Stimulated activated CD8-positive, alpha-beta memory T cell treated with anti-CD3 and anti-CD28 coated beads, Interleukin-4, amount 100 ng/mL, for 4 hours (primary cell): Measurements from ENCODE around the gene FAM200A.
A peak's percentile ranks its signal among the peaks of the same experiment; 100 is the strongest.
"Not testable (repeated sequence)": the region's sequence is repeated elsewhere in the genome, so short reads cannot be mapped to it uniquely, and the experiment has no call there.

Source experiments
- DNase-seq, 2 donors: peaks; one replicate each; pipeline ENCODE4 v3.0.0-alpha.2; 2020; ENCODE audit warnings: low read depth in 2 of 2, low spot score in 1 of 2

The FAM200A gene

GRCh38 chr7:99559175-99559915 lies 7.4 kb upstream of the FAM200A start:
- DNase-seq, result no peak

- DNase-seq, result peak; percentile 79 to 87
Measured at GRCh38 chr7:99558306-99559174, 6.6 kb upstream of the FAM200A start, which contains the start of gene ZNF655. Gene ZNF655, plus strand, starts transcription at chr7:99558642. Its CDS starts 1,918 bp downstream, at chr7:99560560.

- no peak for DNase-seq
Measured at GRCh38 chr7:99557940-99558305, 6.0 kb upstream of the FAM200A start.

- DNase-seq, result no peak
Measured at GRCh38 chr7:99557196-99557607, 5.3 kb upstream of the FAM200A start.

- no peak for DNase-seq
Measured at GRCh38 chr7:99554939-99555338, 3.0 kb upstream of the FAM200A start.

- no peak for DNase-seq
Measured at GRCh38 chr7:99553039-99553438, 1.1 kb upstream of the FAM200A start.

GRCh38 chr7:99551334-99551733 lies 580 bp downstream of the FAM200A start:
- DNase-seq, result no peak

GRCh38 chr7:99549545-99549944 lies 2.4 kb downstream of the FAM200A start:
- DNase-seq, result not testable (repeated sequence)

- not testable (repeated sequence) for DNase-seq
Measured at GRCh38 chr7:99545308-99545707, 6.6 kb downstream of the FAM200A start.

GRCh38 chr7:99543916-99544315 lies 8.0 kb downstream of the FAM200A start:
- DNase-seq, result no peak

- DNase-seq, result no peak
Measured at GRCh38 chr7:99543081-99543671, 8.7 kb downstream of the FAM200A start.

- no peak for DNase-seq
Measured at GRCh38 chr7:99541212-99541611, 10.7 kb downstream of the FAM200A start.

- no peak for DNase-seq
Measured at GRCh38 chr7:99540542-99540941, 11.4 kb downstream of the FAM200A start.

GRCh38 chr7:99539213-99539811 lies 12.6 kb downstream of the FAM200A start:
- no peak for DNase-seq

- no peak for DNase-seq
Measured at GRCh38 chr7:99535667-99536066, 16.2 kb downstream of the FAM200A start.

- DNase-seq, result no peak
Measured at GRCh38 chr7:99531354-99531765, 20.6 kb downstream of the FAM200A start.

- DNase-seq, result no peak
Measured at GRCh38 chr7:99525713-99526440, 26.0 kb downstream of the FAM200A start.

- DNase-seq, result no peak
Measured at GRCh38 chr7:99521399-99521798, 30.5 kb downstream of the FAM200A start.

- DNase-seq, result no peak
Measured at GRCh38 chr7:99514050-99514449, 37.9 kb downstream of the FAM200A start.

- DNase-seq, result no peak
Measured at GRCh38 chr7:99505324-99505662, 46.6 kb downstream of the FAM200A start.
